Activated CD4-positive, CD25-positive, alpha-beta regulatory T cell (primary cell): Measurements from ENCODE around the gene PFDN1.

ENCODE experiments used
- DNase-seq, 4 experiments: peaks; one replicate each; lab custom pipeline; 2025; lab: John Stamatoyannopoulos, UW

Gene PFDN1

GRCh38 chr5:140239461-140239860, 63.4 kb downstream of the PFDN1 start:
- DNase-seq: no peak

GRCh38 chr5:140238756-140239155, 64.1 kb downstream of the PFDN1 start:
- no peak for DNase-seq

GRCh38 chr5:140236891-140237598, 65.9 kb downstream of the PFDN1 start:
- DNase-seq: no peak

- no peak for DNase-seq
These were observed 66.9 kb downstream of the PFDN1 start for GRCh38 chr5:140235791-140236551.

GRCh38 chr5:140234377-140234989, 68.4 kb downstream of the PFDN1 start:
- no peak for DNase-seq

GRCh38 chr5:140232731-140233130, 70.2 kb downstream of the PFDN1 start:
- no peak for DNase-seq

- DNase-seq: no peak
These were observed 72.5 kb downstream of the PFDN1 start for GRCh38 chr5:140230373-140230772.

GRCh38 chr5:140228364-140228837, 74.5 kb downstream of the PFDN1 start:
- DNase-seq: no peak

GRCh38 chr5:140227046-140227445, 75.9 kb downstream of the PFDN1 start:
- DNase-seq: no peak

- no peak for DNase-seq
These were observed 77.5 kb downstream of the PFDN1 start for GRCh38 chr5:140225396-140225795.

GRCh38 chr5:140224658-140225057, 78.2 kb downstream of the PFDN1 start:
- DNase-seq: no peak

GRCh38 chr5:140223567-140223966, 79.3 kb downstream of the PFDN1 start:
- DNase-seq: no peak

- DNase-seq: no peak
These were observed 80.5 kb downstream of the PFDN1 start for GRCh38 chr5:140222416-140222815.

- no peak for DNase-seq
These were observed 81.1 kb downstream of the PFDN1 start for GRCh38 chr5:140221697-140222223.

GRCh38 chr5:140220698-140221064, 82.2 kb downstream of the PFDN1 start:
- DNase-seq: no peak

GRCh38 chr5:140220032-140220697, 82.7 kb downstream of the PFDN1 start:
- no peak for DNase-seq

GRCh38 chr5:140219068-140219991, 83.6 kb downstream of the PFDN1 start:
- no peak for DNase-seq

GRCh38 chr5:140217299-140218026, 85.4 kb downstream of the PFDN1 start:
- no peak for DNase-seq

- DNase-seq: no peak
These were observed 86.3 kb downstream of the PFDN1 start for GRCh38 chr5:140216478-140217074.

GRCh38 chr5:140215276-140215675, 87.6 kb downstream of the PFDN1 start:
- DNase-seq: no peak
